IMR-90 (cell line): ENCODE results near the gene SLC6A9. TPM values are rescaled to one million over a fixed set of nuclear protein-coding genes. Genes with fewer than 3 reads are reported as not detected.

Experiments
- ATAC-seq: fragments of 200-7000 bp; cut with Tn5 transposase; 2 replicates; pipeline ENCODE4 v1.9.1; 2020; ENCODE audit warnings: low read depth, mild to moderate bottlenecking, moderate library complexity
- BruUV-seq: library from RNA; stranded (reverse); fragments of 400-500 nt; replicated peaks from 2 replicates; lab custom pipeline; 2021; lab: Mats Ljungman, UMichigan
- CTCF ChIA-PET: fragments of 300-600 bp; formaldehyde crosslinking; extraction: SDS; loops from one replicate; lab custom pipeline; 2021; ENCODE audit warnings: antibody characterized with exemption; lab: Yijun Ruan, JAX
- POLR2A ChIA-PET: fragments of 300-600 bp; sonication (Branson Sonifier 250); formaldehyde crosslinking; loops from one replicate; lab custom pipeline; 2022; ENCODE audit warnings: antibody characterized with exemption; ENCODE audit not compliant: unreplicated experiment; lab: Charles Lee
- DNase-seq: peaks from one replicate; pipeline ENCODE4 v3.0.0; 2013
- H2AFZ ChIP-seq: replicated peaks from 2 replicates; pipeline ENCODE3; 2013; ENCODE audit warnings: low read length, mild to moderate bottlenecking; ENCODE audit not compliant: poor library complexity
- H2AK5ac ChIP-seq: 2 replicates; pipeline ENCODE4 v1.6.1; 2013; ENCODE audit warnings: low read depth, low read length, inconsistent platforms
- H2AK9ac ChIP-seq: replicated peaks from 2 replicates; pipeline ENCODE3; 2013; ENCODE audit warnings: mild to moderate bottlenecking, low read depth, low read length, moderate library complexity; ENCODE audit not compliant: poor library complexity
- H2BK120ac ChIP-seq: 2 replicates; pipeline ENCODE4 v1.6.1; 2013; ENCODE audit warnings: low read depth, low read length, inconsistent platforms
- H2BK15ac ChIP-seq: 3 replicates; pipeline ENCODE4 v1.6.1; 2013; ENCODE audit warnings: low read depth, low read length, inconsistent platforms
- H2BK20ac ChIP-seq: 2 replicates; pipeline ENCODE4 v1.6.1; 2013; ENCODE audit warnings: low read depth, mild to moderate bottlenecking, inconsistent platforms, low read length, moderate library complexity
- H2BK5ac ChIP-seq: 2 replicates; pipeline ENCODE4 v1.6.1; 2013; ENCODE audit warnings: mild to moderate bottlenecking, low read depth, low read length, inconsistent platforms; ENCODE audit not compliant: poor library complexity, severe bottlenecking
- H3K14ac ChIP-seq: replicated peaks from 2 replicates; pipeline ENCODE4 v1.6.1; 2013; ENCODE audit warnings: low read depth, low read length, inconsistent platforms
- H3K18ac ChIP-seq: 2 replicates; pipeline ENCODE4 v1.6.1; 2013; ENCODE audit warnings: low read depth, low read length, control low read depth
- H3K23ac ChIP-seq: 2 replicates; pipeline ENCODE4 v1.6.1; 2013; ENCODE audit warnings: low read depth, low read length, inconsistent platforms
- H3K27ac ChIP-seq: 2 replicates; pipeline ENCODE4 v1.5.1; 2013; ENCODE audit warnings: mild to moderate bottlenecking, control low read depth, low read length; ENCODE audit not compliant: insufficient read depth
- H3K27me3 ChIP-seq: 2 replicates; pipeline ENCODE4 v1.6.1; 2013; ENCODE audit warnings: low read length; ENCODE audit not compliant: control insufficient read depth, insufficient read depth
- H3K36me3 ChIP-seq: 2 replicates; pipeline ENCODE4 v1.6.1; 2013; ENCODE audit warnings: low read length, mixed read lengths; ENCODE audit not compliant: control insufficient read depth, insufficient read depth
- H3K4ac ChIP-seq: 2 replicates; pipeline ENCODE4 v1.6.1; 2013; ENCODE audit warnings: low read depth, low read length, inconsistent platforms
- H3K4me1 ChIP-seq: 2 replicates; pipeline ENCODE4 v1.6.1; 2013; ENCODE audit warnings: low read length, mixed read lengths; ENCODE audit not compliant: control insufficient read depth, insufficient read depth
- H3K4me2 ChIP-seq: 2 replicates; pipeline ENCODE4 v1.6.1; 2013; ENCODE audit warnings: low read depth, mild to moderate bottlenecking, control low read depth, low read length, moderate library complexity
- H3K4me3 ChIP-seq: 2 replicates; pipeline ENCODE4 v1.5.1; 2013; ENCODE audit warnings: low read depth, mild to moderate bottlenecking, control low read depth, low read length, moderate library complexity; ENCODE audit not compliant: insufficient read depth
- H3K56ac ChIP-seq: 2 replicates; pipeline ENCODE4 v1.6.1; 2013; ENCODE audit warnings: low read length, inconsistent platforms; ENCODE audit not compliant: insufficient read depth; ENCODE audit errors: extremely low read depth
- H3K79me1 ChIP-seq, 2 experiments: 2 replicates each; pipeline ENCODE4 v1.6.1; 2013; ENCODE audit warnings: low read length in 2 of 2, inconsistent platforms in 1 of 2, low read depth in 1 of 2
- H3K9ac ChIP-seq: 2 replicates; pipeline ENCODE4 v1.6.1; 2013; ENCODE audit warnings: low read depth, low read length, control low read depth
- H3K9me1 ChIP-seq: 2 replicates; pipeline ENCODE4 v1.6.1; 2013; ENCODE audit warnings: low read length, inconsistent platforms; ENCODE audit not compliant: insufficient read depth
- H3K9me3 ChIP-seq: 2 replicates; pipeline ENCODE4 v1.6.1; 2013; ENCODE audit warnings: low read length; ENCODE audit not compliant: control insufficient read depth, insufficient read depth
- H4K20me1 ChIP-seq: 2 replicates; pipeline ENCODE4 v1.6.1; 2013; ENCODE audit warnings: low read length, inconsistent platforms; ENCODE audit not compliant: insufficient read depth
- H4K5ac ChIP-seq: 2 replicates; pipeline ENCODE4 v1.6.1; 2013; ENCODE audit warnings: mild to moderate bottlenecking, low read depth, low read length, control low read depth
- H4K8ac ChIP-seq, 2 experiments: 2 replicates each; pipeline ENCODE4 v1.6.1; 2013; ENCODE audit warnings: low read depth in 2 of 2, low read length in 2 of 2, control low read depth in 1 of 2, inconsistent platforms in 1 of 2
- H4K91ac ChIP-seq: 2 replicates; pipeline ENCODE4 v1.6.1; 2013; ENCODE audit warnings: low read depth, low read length, inconsistent platforms; ENCODE audit not compliant: insufficient read depth
- BHLHE40 ChIP-seq: fragments of 150-350 bp; IDR thresholded peaks from 2 replicates; pipeline ENCODE4 v1.6.1; 2016; ENCODE audit warnings: mild to moderate bottlenecking, low read depth, low read length
- CEBPB ChIP-seq: IDR thresholded peaks from 2 replicates; pipeline ENCODE4 v1.6.1; 2012; ENCODE audit warnings: low read depth, low read length, improper control_type of control experiment
- CHD1 ChIP-seq: IDR thresholded peaks from 2 replicates; pipeline ENCODE4 v1.6.1; 2012; ENCODE audit warnings: low read depth, low read length, improper control_type of control experiment
- FOS ChIP-seq: fragments of 150-350 bp; IDR thresholded peaks from 2 replicates; pipeline ENCODE4 v1.6.1; 2016; ENCODE audit warnings: low read depth, low read length
- MAFK ChIP-seq: IDR thresholded peaks from 2 replicates; pipeline ENCODE4 v1.6.1; 2012; ENCODE audit warnings: low read depth, low read length, improper control_type of control experiment
- MAZ ChIP-seq: IDR thresholded peaks from 2 replicates; pipeline ENCODE4 v1.6.1; 2012; ENCODE audit warnings: low read depth, mild to moderate bottlenecking, low read length, improper control_type of control experiment, moderate library complexity, borderline replicate concordance
- MXI1 ChIP-seq: IDR thresholded peaks from 2 replicates; pipeline ENCODE4 v1.6.1; 2012; ENCODE audit warnings: low read depth, mild to moderate bottlenecking, low read length, moderate library complexity, borderline replicate concordance
- NFE2L2 ChIP-seq: fragments of 150-350 bp; IDR thresholded peaks from 2 replicates; pipeline ENCODE4 v1.6.1; 2016; ENCODE audit warnings: low read depth, mild to moderate bottlenecking, low read length
- POLR2A ChIP-seq: IDR thresholded peaks from 2 replicates; pipeline ENCODE4 v1.6.1; 2012; ENCODE audit warnings: mild to moderate bottlenecking, low read depth, low read length
- RAD21 ChIP-seq: IDR thresholded peaks from 2 replicates; pipeline ENCODE4 v1.6.1; 2012; ENCODE audit warnings: low read length, improper control_type of control experiment
- RCOR1 ChIP-seq: IDR thresholded peaks from 2 replicates; pipeline ENCODE4 v1.6.1; 2012; ENCODE audit warnings: mild to moderate bottlenecking, low read length, improper control_type of control experiment; ENCODE audit not compliant: insufficient replicate concordance
- RFX5 ChIP-seq: IDR thresholded peaks from 2 replicates; pipeline ENCODE4 v1.8.0; 2012; ENCODE audit warnings: low read depth, mild to moderate bottlenecking, low read length, moderate library complexity
- SMC3 ChIP-seq: fragments of 150-350 bp; IDR thresholded peaks from 2 replicates; pipeline ENCODE4 v1.6.1; 2016; ENCODE audit warnings: low read depth, mild to moderate bottlenecking, antibody characterized with exemption, low read length, moderate library complexity
- WGBS, 2 experiments: methylation state at CpG; one replicate each; pipeline versions ENCODE4 v1.1.5 to v1.1.7; 2013; ENCODE audit warnings: missing lambda C conversion rate in 2 of 2; ENCODE audit not compliant: insufficient read length in 1 of 2; ENCODE audit errors: extremely low coverage in 2 of 2; 5-methylcytosine and 5-hydroxymethylcytosine counted together
- dilution Hi-C: fragments of 300-500 bp; cut with HindIII; formaldehyde crosslinking; loops from one replicate; pipeline ENCODE4 v1.14.3; 2018; ENCODE audit warnings: low sequenced_read_pairs; ENCODE audit not compliant: unreplicated experiment
- in situ Hi-C: fragments of 300-500 bp; cut with MboI; formaldehyde crosslinking; loops from 3 replicates; pipeline ENCODE4 v1.14.3; 2019; ENCODE audit warnings: low sequenced_read_pairs, inconsistent platforms, mixed read lengths
- intact Hi-C: fragments of 100-400 bp; cut with micrococcal nuclease; formaldehyde crosslinking; loops from 2 replicates; pipeline ENCODE4 v1.10.0; 2022
- polyA plus RNA-seq, 3 experiments: library from polyadenylated mRNA; depleted of rRNA; stranded (reverse); fragments of >200 nt; gene quantifications; 2 replicates each; pipeline ENCODE4 v1.2.3, GENCODE V29; 2012; ENCODE audit warnings: low replicate concordance in 1 of 3
- total RNA-seq: library from RNA; depleted of rRNA; stranded (reverse); fragments of >200 nt; gene quantifications from 2 replicates; pipeline ENCODE4 v1.2.3, GENCODE V29; 2012
- TF ChIP-seq, protein P1 (sequence below): fragments of 150-350 bp; IDR thresholded peaks from 2 replicates; pipeline ENCODE4 v1.6.1; 2016; ENCODE audit warnings: low read depth, mild to moderate bottlenecking, low read length, moderate library complexity, borderline replicate concordance
- TF ChIP-seq, protein P2 (sequence below): conservative IDR thresholded peaks from 2 replicates; pipeline ENCODE4 v1.5.1; 2012; ENCODE audit warnings: mild to moderate bottlenecking, low read depth, low read length, improper control_type of control experiment
- TF ChIP-seq, protein P3 (sequence below): fragments of 150-350 bp; IDR thresholded peaks from 2 replicates; pipeline ENCODE4 v1.6.1; 2017; ENCODE audit warnings: mild to moderate bottlenecking, antibody characterized with exemption, low read length, low read depth

SLC6A9 gene
- total and polyA plus RNA-seq, 2 of the 4 experiments (the other 2 are of a cell fraction) = 2.0 to 6.6 TPM

DNA sequence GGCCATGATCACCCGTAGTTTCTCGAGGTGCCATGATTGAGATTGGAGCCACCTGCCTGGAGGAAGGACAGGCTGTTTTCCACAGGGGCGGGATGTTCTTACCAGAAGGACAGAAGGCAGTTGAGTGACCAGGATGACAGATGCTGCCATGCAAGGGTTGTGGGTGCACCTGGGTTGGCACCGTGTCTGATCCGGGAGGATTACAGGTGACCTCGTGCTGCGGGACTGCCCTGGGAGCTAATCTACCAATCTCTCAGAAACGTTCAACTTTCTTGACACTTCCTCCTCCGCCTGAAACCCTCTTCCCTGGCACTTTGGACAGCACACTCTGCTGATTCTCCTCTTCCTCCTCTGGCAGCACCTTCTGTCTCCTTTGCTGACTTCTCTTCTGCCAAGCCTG lies 13.8 kb upstream of the SLC6A9 start:
- no peak overlapping the region for H2AFZ ChIP-seq
- intact Hi-C loops (loop anchor here (5.0 kb wide), 2 partner anchors 167 to 338 kb away; partner anchors contain the start of genes DMAP1 and ST3GAL3), dilution Hi-C loops (no loop called here), in situ Hi-C loops (loop anchor here (5.0 kb wide), 1 partner anchor 38 kb away; no protein-coding TSS in a partner anchor)
- H2BK5ac ChIP-seq = no peak overlapping the region
- no peak overlapping the region for H2BK120ac ChIP-seq
- ATAC-seq (no peak), DNase-seq (no peak)
- no peak overlapping the region for H3K4me3 ChIP-seq
- no peaks in the 10 kb centered on the region for H3K79me1 ChIP-seq
- H3K4ac ChIP-seq = no peak overlapping the region
- H3K9me3 ChIP-seq = no peaks in the 10 kb centered on the region
- H3K18ac ChIP-seq = no peak overlapping the region
- no peak overlapping the region for H4K91ac ChIP-seq
- H2AK9ac ChIP-seq = no peak overlapping the region
- H3K56ac ChIP-seq = no peak overlapping the region
- peak overlapping the region; percentile 29; the same call in 1 of the 2 replicates for H2BK20ac ChIP-seq
- 83% methylated on average over 8 of the region's 9 CpGs; no CpG with 5 or more reads in 1 of the 2 experiments for WGBS, 2 experiments
- H3K9me1 ChIP-seq = peaks cover 18% of the 10 kb centered on the region
- ChIA-PET POLR2A (no interaction called here), CTCF (interaction anchor here (4.4 kb wide), 1 partner anchor 39 kb away, joined by 20 read pairs; no protein-coding TSS in a partner anchor)
- no peak overlapping the region for H4K8ac ChIP-seq
- peaks cover 3% of the 10 kb centered on the region; the same call in 1 of the 2 replicates for H4K20me1 ChIP-seq
- BruUV-seq = no TSS peak
- no peak overlapping the region for H4K5ac ChIP-seq
- TF ChIP-seq RFX5 = no peak
- no peak for TF ChIP-seq MAFK
- TF ChIP-seq MXI1 = no peak
- TF ChIP-seq CHD1 = no peak
- no peak for TF ChIP-seq CEBPB
- TF ChIP-seq RCOR1 = no peak
- no peak for TF ChIP-seq SMC3
- TF ChIP-seq NFE2L2 = no peak
- TF ChIP-seq, protein P1, sequence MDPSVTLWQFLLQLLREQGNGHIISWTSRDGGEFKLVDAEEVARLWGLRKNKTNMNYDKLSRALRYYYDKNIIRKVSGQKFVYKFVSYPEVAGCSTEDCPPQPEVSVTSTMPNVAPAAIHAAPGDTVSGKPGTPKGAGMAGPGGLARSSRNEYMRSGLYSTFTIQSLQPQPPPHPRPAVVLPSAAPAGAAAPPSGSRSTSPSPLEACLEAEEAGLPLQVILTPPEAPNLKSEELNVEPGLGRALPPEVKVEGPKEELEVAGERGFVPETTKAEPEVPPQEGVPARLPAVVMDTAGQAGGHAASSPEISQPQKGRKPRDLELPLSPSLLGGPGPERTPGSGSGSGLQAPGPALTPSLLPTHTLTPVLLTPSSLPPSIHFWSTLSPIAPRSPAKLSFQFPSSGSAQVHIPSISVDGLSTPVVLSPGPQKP = no peak
- TF ChIP-seq MAZ = no peak
- TF ChIP-seq, protein P2, sequence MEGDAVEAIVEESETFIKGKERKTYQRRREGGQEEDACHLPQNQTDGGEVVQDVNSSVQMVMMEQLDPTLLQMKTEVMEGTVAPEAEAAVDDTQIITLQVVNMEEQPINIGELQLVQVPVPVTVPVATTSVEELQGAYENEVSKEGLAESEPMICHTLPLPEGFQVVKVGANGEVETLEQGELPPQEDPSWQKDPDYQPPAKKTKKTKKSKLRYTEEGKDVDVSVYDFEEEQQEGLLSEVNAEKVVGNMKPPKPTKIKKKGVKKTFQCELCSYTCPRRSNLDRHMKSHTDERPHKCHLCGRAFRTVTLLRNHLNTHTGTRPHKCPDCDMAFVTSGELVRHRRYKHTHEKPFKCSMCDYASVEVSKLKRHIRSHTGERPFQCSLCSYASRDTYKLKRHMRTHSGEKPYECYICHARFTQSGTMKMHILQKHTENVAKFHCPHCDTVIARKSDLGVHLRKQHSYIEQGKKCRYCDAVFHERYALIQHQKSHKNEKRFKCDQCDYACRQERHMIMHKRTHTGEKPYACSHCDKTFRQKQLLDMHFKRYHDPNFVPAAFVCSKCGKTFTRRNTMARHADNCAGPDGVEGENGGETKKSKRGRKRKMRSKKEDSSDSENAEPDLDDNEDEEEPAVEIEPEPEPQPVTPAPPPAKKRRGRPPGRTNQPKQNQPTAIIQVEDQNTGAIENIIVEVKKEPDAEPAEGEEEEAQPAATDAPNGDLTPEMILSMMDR = no peak
- TF ChIP-seq, protein P3, sequence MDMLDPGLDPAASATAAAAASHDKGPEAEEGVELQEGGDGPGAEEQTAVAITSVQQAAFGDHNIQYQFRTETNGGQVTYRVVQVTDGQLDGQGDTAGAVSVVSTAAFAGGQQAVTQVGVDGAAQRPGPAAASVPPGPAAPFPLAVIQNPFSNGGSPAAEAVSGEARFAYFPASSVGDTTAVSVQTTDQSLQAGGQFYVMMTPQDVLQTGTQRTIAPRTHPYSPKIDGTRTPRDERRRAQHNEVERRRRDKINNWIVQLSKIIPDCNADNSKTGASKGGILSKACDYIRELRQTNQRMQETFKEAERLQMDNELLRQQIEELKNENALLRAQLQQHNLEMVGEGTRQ = no peak
- no peak for TF ChIP-seq FOS
- TF ChIP-seq BHLHE40 = no peak
- no peak for TF ChIP-seq POLR2A
- TF ChIP-seq RAD21 = no peak
- no peak overlapping the region for H3K4me2 ChIP-seq
- no peak overlapping the region for H3K14ac ChIP-seq
- H3K23ac ChIP-seq = no peak overlapping the region
- no peak overlapping the region for H3K9ac ChIP-seq
- no peaks in the 10 kb centered on the region for H3K27me3 ChIP-seq
- H3K27ac ChIP-seq = no peak overlapping the region
- peaks cover 17% of the 10 kb centered on the region for H3K4me1 ChIP-seq
- H2AK5ac ChIP-seq = no peak overlapping the region
- H2BK15ac ChIP-seq = no peak overlapping the region
- H3K36me3 ChIP-seq = no peaks in the 10 kb centered on the region
